ENCODE measurements around the gene CCDC197.

The CCDC197 gene

GRCh38 chr14:94037954-94038353 lies 40.9 kb downstream of the CCDC197 start:
- no peak for TF ChIP-seq ZNF768 (tag by site-specific recombination; IDR thresholded peaks at IDR 0.05)
- no peak for TF ChIP-seq ZNF19 (tag by site-specific recombination; IDR thresholded peaks at IDR 0.05; ENCODE audit: low read depth)
- no peak for TF ChIP-seq ZFP41 (tag by site-specific recombination; IDR thresholded peaks at IDR 0.05; ENCODE audit: borderline replicate concordance)
- TF ChIP-seq ZNF121 (tag by site-specific recombination; IDR thresholded peaks at IDR 0.05): no peak
- no peak for TF ChIP-seq ZNF654 (tag by site-specific recombination; IDR thresholded peaks at IDR 0.05; ENCODE audit: low read depth)
- no peak for TF ChIP-seq KLF7 (tag by site-specific recombination; IDR thresholded peaks at IDR 0.05; ENCODE audit: borderline replicate concordance)
- TF ChIP-seq BCL11A (tag by site-specific recombination; IDR thresholded peaks at IDR 0.05; ENCODE audit: low read depth): no peak
- no peak overlapping the region for H3K27ac ChIP-seq (ENCODE audit: extremely low read depth, low read depth, low read length)
- H3K36me3 ChIP-seq (ENCODE audit: control insufficient read depth in 2 of 2, insufficient read depth in 1 of 2, low read length in 2 of 2): peaks cover 0 to 19% of the 10 kb centered on the region in 2 experiments; a peak in 1 of 3 replicates
- ChIA-PET CTCF (interaction anchor here (0.6 to 3.6 kb wide), 9 partner anchors 10 to 133 kb away, joined by 4 to 25 read pairs (median 9); partner anchors contain the start of gene OTUB2), POLR2A (no interaction called here)
- H3K9me3 ChIP-seq (ENCODE audit: control insufficient read depth, insufficient read depth, low read depth, low read length): no peaks in the 10 kb centered on the region
- H3K4me1 ChIP-seq (ENCODE audit: control insufficient read depth, insufficient read depth, low read length): no peaks in the 10 kb centered on the region
- H3K4me3 ChIP-seq (ENCODE audit: low read depth, low read length): no peak overlapping the region

- TF ChIP-seq ZNF350 (tag by site-specific recombination; IDR thresholded peaks at IDR 0.05) (no peak), ZNF404 (tag by site-specific recombination; IDR thresholded peaks at IDR 0.05) (no peak), ZNF175 (tag by site-specific recombination; IDR thresholded peaks at IDR 0.05) (no peak), ZIC2 (tag by site-specific recombination; IDR thresholded peaks at IDR 0.05) (no peak), ZNF530 (tag by site-specific recombination; IDR thresholded peaks at IDR 0.05; ENCODE audit: low read depth) (no peak), ZNF221 (tag by site-specific recombination; IDR thresholded peaks at IDR 0.05; ENCODE audit: borderline replicate concordance) (no peak), ZNF223 (tag by site-specific recombination; IDR thresholded peaks at IDR 0.05) (no peak), ZNF747 (tag by site-specific recombination; IDR thresholded peaks at IDR 0.05) (no peak), ZNF146 (tag by site-specific recombination; IDR thresholded peaks at IDR 0.05) (no peak), ZNF776 (tag by site-specific recombination; IDR thresholded peaks at IDR 0.05; ENCODE audit: borderline replicate concordance) (no peak)
- TF ChIP-seq, protein P1, sequence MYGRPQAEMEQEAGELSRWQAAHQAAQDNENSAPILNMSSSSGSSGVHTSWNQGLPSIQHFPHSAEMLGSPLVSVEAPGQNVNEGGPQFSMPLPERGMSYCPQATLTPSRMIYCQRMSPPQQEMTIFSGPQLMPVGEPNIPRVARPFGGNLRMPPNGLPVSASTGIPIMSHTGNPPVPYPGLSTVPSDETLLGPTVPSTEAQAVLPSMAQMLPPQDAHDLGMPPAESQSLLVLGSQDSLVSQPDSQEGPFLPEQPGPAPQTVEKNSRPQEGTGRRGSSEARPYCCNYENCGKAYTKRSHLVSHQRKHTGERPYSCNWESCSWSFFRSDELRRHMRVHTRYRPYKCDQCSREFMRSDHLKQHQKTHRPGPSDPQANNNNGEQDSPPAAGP (tag by site-specific recombination; IDR thresholded peaks at IDR 0.05): no peak
- TF ChIP-seq, protein P2, sequence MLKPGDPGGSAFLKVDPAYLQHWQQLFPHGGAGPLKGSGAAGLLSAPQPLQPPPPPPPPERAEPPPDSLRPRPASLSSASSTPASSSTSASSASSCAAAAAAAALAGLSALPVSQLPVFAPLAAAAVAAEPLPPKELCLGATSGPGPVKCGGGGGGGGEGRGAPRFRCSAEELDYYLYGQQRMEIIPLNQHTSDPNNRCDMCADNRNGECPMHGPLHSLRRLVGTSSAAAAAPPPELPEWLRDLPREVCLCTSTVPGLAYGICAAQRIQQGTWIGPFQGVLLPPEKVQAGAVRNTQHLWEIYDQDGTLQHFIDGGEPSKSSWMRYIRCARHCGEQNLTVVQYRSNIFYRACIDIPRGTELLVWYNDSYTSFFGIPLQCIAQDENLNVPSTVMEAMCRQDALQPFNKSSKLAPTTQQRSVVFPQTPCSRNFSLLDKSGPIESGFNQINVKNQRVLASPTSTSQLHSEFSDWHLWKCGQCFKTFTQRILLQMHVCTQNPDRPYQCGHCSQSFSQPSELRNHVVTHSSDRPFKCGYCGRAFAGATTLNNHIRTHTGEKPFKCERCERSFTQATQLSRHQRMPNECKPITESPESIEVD (tag by site-specific recombination; IDR thresholded peaks at IDR 0.05): no peak
- Histone ChIP-seq H3K9me3 (ENCODE audit: control insufficient read depth, insufficient read depth, low read depth, low read length) (no peaks in the 10 kb centered on the region), H3K4me1 (ENCODE audit: control insufficient read depth, insufficient read depth, low read length) (no peaks in the 10 kb centered on the region), H3K36me3 (ENCODE audit: control insufficient read depth in 2 of 2, insufficient read depth in 1 of 2, low read length in 2 of 2) (peaks cover 0 to 21% of the 10 kb centered on the region in 2 experiments; a peak in 1 of 3 replicates), H3K4me3 (ENCODE audit: low read depth, low read length) (no peak overlapping the region), H3K27ac (ENCODE audit: extremely low read depth, low read depth, low read length) (no peak overlapping the region)
- ChIA-PET CTCF (interaction anchor here (0.6 to 3.6 kb wide), 4 partner anchors 10 to 170 kb away, joined by 6 to 18 read pairs (median 9); no protein-coding TSS in a partner anchor), POLR2A (no interaction called here)
These were observed 41.4 kb downstream of the CCDC197 start for GRCh38 chr14:94038510-94038909.

- no peak overlapping the region for H3K4me3 ChIP-seq (ENCODE audit: low read depth, low read length)
- POLR2A ChIA-PET: no interaction called here
- H3K4me1 ChIP-seq (ENCODE audit: control insufficient read depth, insufficient read depth, low read length): no peaks in the 10 kb centered on the region
- no peaks in the 10 kb centered on the region for H3K9me3 ChIP-seq (ENCODE audit: control insufficient read depth, insufficient read depth, low read depth, low read length)
- peaks cover 0 to 26% of the 10 kb centered on the region in 2 experiments; a peak in 1 of 3 replicates for H3K36me3 ChIP-seq (ENCODE audit: control insufficient read depth in 2 of 2, insufficient read depth in 1 of 2, low read length in 2 of 2)
- H3K27ac ChIP-seq (ENCODE audit: extremely low read depth, low read depth, low read length): no peak overlapping the region
- CTCF ChIA-PET: interaction anchor here (0.5 to 2.7 kb wide), 6 partner anchors 10 to 277 kb away, joined by 3 to 10 read pairs (median 5); no protein-coding TSS in a partner anchor
- TF ChIP-seq KLF10 (tag by site-specific recombination; IDR thresholded peaks at IDR 0.05): no peak
- no peak for TF ChIP-seq GLI2 (tag by site-specific recombination; IDR thresholded peaks at IDR 0.05; ENCODE audit: borderline replicate concordance, low read depth)
- TF ChIP-seq ZNF366 (tag by site-specific recombination; conservative IDR thresholded peaks at IDR 0.05): no peak
- no peak for TF ChIP-seq ZNF19 (tag by site-specific recombination; IDR thresholded peaks at IDR 0.05; ENCODE audit: low read depth)
- TF ChIP-seq ZNF174 (tag by site-specific recombination; IDR thresholded peaks at IDR 0.05): no peak
- TF ChIP-seq ZNF488 (tag by site-specific recombination; IDR thresholded peaks at IDR 0.05): no peak
- no peak for TF ChIP-seq ZNF449 (tag by site-specific recombination; IDR thresholded peaks at IDR 0.05)
These were observed 42.0 kb downstream of the CCDC197 start for GRCh38 chr14:94038921-94039629.
